ENCODE data around the gene ZNF354C. TPM values are rescaled to one million over a fixed set of nuclear protein-coding genes. Genes with fewer than 3 reads are reported as not detected.

ZNF354C gene
- total RNA-seq, 1 donor from 2014 or later: 11.4 TPM

DNA sequence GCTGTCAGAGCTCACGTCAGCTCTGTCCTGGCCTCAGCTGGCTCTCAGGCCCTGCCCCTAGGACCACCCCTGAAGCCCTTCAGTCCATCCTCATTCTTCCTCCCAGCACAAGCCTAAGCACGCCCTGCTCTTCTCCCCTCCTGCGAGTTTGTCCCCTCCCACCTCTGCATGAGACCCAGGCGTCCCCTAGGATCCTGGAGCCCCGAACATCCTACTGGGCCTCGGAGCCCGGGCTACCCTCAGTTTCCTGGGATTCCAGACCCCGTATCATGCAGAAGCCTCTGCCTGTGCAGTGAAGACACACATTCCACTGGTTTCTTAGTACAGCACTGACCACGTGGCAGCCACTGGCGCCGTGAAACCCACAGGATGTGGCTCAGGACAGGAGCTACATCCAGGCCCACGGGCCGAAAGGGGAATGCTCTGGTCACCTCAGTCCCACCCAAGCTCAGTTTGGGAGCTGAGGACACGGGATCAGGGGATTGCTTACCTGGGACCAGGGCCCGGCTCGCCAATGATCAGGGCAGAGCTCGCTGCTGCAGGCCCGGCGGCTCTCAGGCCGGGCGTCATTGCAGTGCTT lies 64.2 kb downstream of the ZNF354C start:
- Mint-ChIP-seq H3K4me1 (ENCODE audit: low read depth, unreplicated experiment) (no peaks in the 10 kb centered on the region), H3K36me3 (ENCODE audit: unreplicated experiment) (peaks cover 7% of the 10 kb centered on the region), H3K27ac (ENCODE audit: unreplicated experiment) (no peak overlapping the region), H3K4me3 (ENCODE audit: unreplicated experiment) (no peak overlapping the region), H3K27me3 (ENCODE audit: unreplicated experiment) (peaks cover 7% of the 10 kb centered on the region), H3K9me3 (ENCODE audit: unreplicated experiment) (peaks cover 6% of the 10 kb centered on the region)
- no peak for DNase-seq
- TF ChIP-seq, protein P1, sequence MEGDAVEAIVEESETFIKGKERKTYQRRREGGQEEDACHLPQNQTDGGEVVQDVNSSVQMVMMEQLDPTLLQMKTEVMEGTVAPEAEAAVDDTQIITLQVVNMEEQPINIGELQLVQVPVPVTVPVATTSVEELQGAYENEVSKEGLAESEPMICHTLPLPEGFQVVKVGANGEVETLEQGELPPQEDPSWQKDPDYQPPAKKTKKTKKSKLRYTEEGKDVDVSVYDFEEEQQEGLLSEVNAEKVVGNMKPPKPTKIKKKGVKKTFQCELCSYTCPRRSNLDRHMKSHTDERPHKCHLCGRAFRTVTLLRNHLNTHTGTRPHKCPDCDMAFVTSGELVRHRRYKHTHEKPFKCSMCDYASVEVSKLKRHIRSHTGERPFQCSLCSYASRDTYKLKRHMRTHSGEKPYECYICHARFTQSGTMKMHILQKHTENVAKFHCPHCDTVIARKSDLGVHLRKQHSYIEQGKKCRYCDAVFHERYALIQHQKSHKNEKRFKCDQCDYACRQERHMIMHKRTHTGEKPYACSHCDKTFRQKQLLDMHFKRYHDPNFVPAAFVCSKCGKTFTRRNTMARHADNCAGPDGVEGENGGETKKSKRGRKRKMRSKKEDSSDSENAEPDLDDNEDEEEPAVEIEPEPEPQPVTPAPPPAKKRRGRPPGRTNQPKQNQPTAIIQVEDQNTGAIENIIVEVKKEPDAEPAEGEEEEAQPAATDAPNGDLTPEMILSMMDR (IDR thresholded peaks at IDR 0.05; ENCODE audit: partially characterized antibody, unreplicated experiment): no peak

- TF ChIP-seq, protein P1 (IDR thresholded peaks at IDR 0.05; ENCODE audit: partially characterized antibody, unreplicated experiment): no peak
- Mint-ChIP-seq H3K9me3 (ENCODE audit: unreplicated experiment) (peaks cover 6% of the 10 kb centered on the region), H3K27ac (ENCODE audit: unreplicated experiment) (no peak overlapping the region), H3K4me1 (ENCODE audit: low read depth, unreplicated experiment) (no peaks in the 10 kb centered on the region), H3K4me3 (ENCODE audit: unreplicated experiment) (no peak overlapping the region), H3K36me3 (ENCODE audit: unreplicated experiment) (peaks cover 3% of the 10 kb centered on the region), H3K27me3 (ENCODE audit: unreplicated experiment) (peaks cover 6% of the 10 kb centered on the region)
- DNase-seq: no peak
Measured at GRCh38 chr5:179124853-179125788, 64.9 kb downstream of the ZNF354C start.

DNA sequence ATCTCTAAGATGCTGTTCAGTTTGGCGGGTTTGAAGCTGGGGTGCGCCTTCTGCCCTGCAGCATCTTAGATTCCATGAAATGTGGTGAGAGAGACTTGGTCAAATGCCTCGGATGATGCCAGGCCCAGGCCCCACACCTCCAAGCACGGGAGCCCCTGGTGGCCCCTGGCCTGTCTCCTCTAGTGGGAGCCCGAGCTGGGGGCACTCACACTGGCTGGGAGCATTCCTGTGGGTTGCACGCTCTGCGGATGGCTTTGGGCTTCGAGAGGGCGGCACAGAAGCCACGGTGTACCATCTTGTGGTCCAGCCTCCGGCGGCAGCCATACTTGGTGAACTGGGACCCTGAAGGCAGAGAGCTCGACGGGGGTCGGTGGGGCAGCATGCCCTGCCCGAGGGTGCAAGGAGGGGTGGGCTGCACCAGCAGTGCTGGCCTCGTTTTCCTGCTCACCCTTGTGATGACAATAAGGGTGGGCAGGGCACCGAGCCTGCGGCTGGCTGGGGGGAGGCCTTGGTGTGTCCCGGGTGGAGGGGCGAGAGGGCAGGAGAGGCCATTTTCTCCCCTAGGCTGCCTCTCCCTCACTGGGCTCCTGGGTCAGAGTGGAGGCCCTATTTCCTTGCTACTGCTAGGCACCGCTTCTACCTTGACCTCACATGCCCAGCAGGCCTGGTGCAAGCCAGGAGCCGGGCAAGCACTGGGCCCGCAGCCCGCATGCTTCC lies 65.8 kb downstream of the ZNF354C start:
- TF ChIP-seq, protein P1 (IDR thresholded peaks at IDR 0.05; ENCODE audit: partially characterized antibody, unreplicated experiment): no peak
- no peak for DNase-seq
- Mint-ChIP-seq H3K4me1 (ENCODE audit: low read depth, unreplicated experiment) (no peaks in the 10 kb centered on the region), H3K27ac (ENCODE audit: unreplicated experiment) (no peak overlapping the region), H3K27me3 (ENCODE audit: unreplicated experiment) (peaks cover 4% of the 10 kb centered on the region), H3K36me3 (ENCODE audit: unreplicated experiment) (no peaks in the 10 kb centered on the region), H3K9me3 (ENCODE audit: unreplicated experiment) (peaks cover 4% of the 10 kb centered on the region), H3K4me3 (ENCODE audit: unreplicated experiment) (no peak overlapping the region)

DNA sequence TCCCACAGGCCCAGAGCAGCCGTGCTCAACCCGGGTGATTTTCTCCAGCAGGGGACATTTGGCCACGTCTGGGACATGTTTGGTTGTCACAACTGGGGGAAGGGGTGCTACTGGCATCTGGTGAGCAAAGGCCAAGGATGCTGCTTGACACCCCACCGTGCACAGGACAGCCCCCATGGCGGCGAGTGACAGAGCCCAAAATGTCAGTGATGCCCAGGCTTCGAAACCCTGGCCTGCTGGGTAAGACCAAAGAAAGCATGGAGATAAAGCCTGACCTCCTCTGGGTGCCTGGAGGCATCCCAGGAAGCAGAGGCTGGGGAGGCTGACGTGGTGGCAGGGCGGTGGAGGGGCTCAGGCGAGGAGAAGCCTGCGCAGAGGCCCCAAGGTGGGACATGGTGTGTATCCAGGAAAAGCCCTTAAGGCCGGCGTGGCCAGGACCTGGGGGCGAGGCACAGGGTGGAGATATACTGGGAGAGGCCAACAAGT lies 66.4 kb downstream of the ZNF354C start:
- no peak overlapping the region for H3K4me3 Mint-ChIP-seq (ENCODE audit: unreplicated experiment)
- peaks cover 4% of the 10 kb centered on the region for H3K27me3 Mint-ChIP-seq (ENCODE audit: unreplicated experiment)
- TF ChIP-seq, protein P1 (IDR thresholded peaks at IDR 0.05; ENCODE audit: partially characterized antibody, unreplicated experiment): no peak
- H3K27ac Mint-ChIP-seq (ENCODE audit: unreplicated experiment): no peak overlapping the region
- H3K36me3 Mint-ChIP-seq (ENCODE audit: unreplicated experiment): no peaks in the 10 kb centered on the region
- peaks cover 4% of the 10 kb centered on the region for H3K9me3 Mint-ChIP-seq (ENCODE audit: unreplicated experiment)
- no peaks in the 10 kb centered on the region for H3K4me1 Mint-ChIP-seq (ENCODE audit: low read depth, unreplicated experiment)
- no peak for DNase-seq
